Esophagus squamous epithelium (tissue), 5 donors: ENCODE data around the gene GPRIN2. TPM values are rescaled to one million over a fixed set of nuclear protein-coding genes. Genes with fewer than 3 reads are reported as not detected.
"Not testable (repeated sequence)": the region's sequence is repeated elsewhere in the genome, so short reads cannot be mapped to it uniquely, and the experiment has no call there.

Experiments
- DNase-seq: peaks from one replicate; lab custom pipeline; 2025; lab: John Stamatoyannopoulos, UW
- H3K27ac ChIP-seq, 4 donors: fragments of 200-600 bp; sonication (generic); one replicate each; pipeline ENCODE4 v1.5.1; 2016 to 2019; ENCODE audit warnings: mild to moderate bottlenecking in 1 of 4
- H3K27me3 ChIP-seq, 4 donors: fragments of 200-600 bp; sonication (generic); 1 replicate in 3 of 4; 2 replicates in 1 of 4; pipeline versions ENCODE4 v1.5.1 to v1.6.0; 2017 to 2021; ENCODE audit warnings: antibody characterized with exemption in 1 of 4
- H3K36me3 ChIP-seq, 3 donors: fragments of 200-600 bp; sonication (generic); one replicate each; pipeline ENCODE4 v1.5.1; 2016 to 2019
- H3K4me1 ChIP-seq, 3 donors: fragments of 200-600 bp; sonication (generic); one replicate each; pipeline ENCODE4 v1.5.1; 2017 to 2019
- H3K4me3 ChIP-seq, 4 donors: fragments of 200-600 bp; sonication (generic); 1 replicate in 3 of 4; 2 replicates in 1 of 4; pipeline ENCODE4 v1.5.1; 2016 to 2019; ENCODE audit warnings: mild to moderate bottlenecking in 2 of 4, moderate library complexity in 1 of 4
- H3K9me3 ChIP-seq, 3 donors: fragments of 200-600 bp; sonication (generic); one replicate each; pipeline ENCODE4 v1.5.1; 2016 to 2019
- CTCF ChIP-seq, 6 experiments: fragments of 450-650 bp in 4 of 6; fragments of 200-600 bp in 2 of 6; sonication (generic) in 2 of 6; IDR thresholded peaks; one replicate each; pipeline ENCODE4 v1.5.1; 2016 to 2019; ENCODE audit warnings: antibody characterized with exemption in 6 of 6, mild to moderate bottlenecking in 4 of 6, moderate library complexity in 4 of 6
- POLR2A ChIP-seq, 4 donors: fragments of 450-650 bp; IDR thresholded peaks; one replicate each; pipeline ENCODE4 v1.6.1; 2017; ENCODE audit warnings: antibody characterized with exemption in 4 of 4, mild to moderate bottlenecking in 4 of 4, moderate library complexity in 3 of 4
- WGBS, 2 donors: methylation state at CpG; one replicate each; pipeline ENCODE4 v1.1.5; 2018; 5-methylcytosine and 5-hydroxymethylcytosine counted together
- intact Hi-C: fragments of 100-400 bp; cut with DNase I; formaldehyde crosslinking; loops from one replicate; pipeline ENCODE4 v1.15.0; 2022
- total RNA-seq, 4 donors: library from RNA; depleted of rRNA; stranded (reverse); fragments of >200 nt; gene quantifications; one replicate each; pipeline ENCODE4 v1.1.0, GENCODE V29; 2016
- donor health status: DM: yes; HTN: yes; CAD: no.

GPRIN2 gene
- total RNA-seq, 4 donors from 2014 or later = 7.6 to 8.3 (median 8.1) TPM

- intact Hi-C loops = no loop called here
- Histone ChIP-seq H3K4me1 (peaks cover 13 to 25% (median 15%) of the 10 kb centered on the region in 3 donors), H3K9me3 (no peaks in the 10 kb centered on the region), H3K4me3 (no peak overlapping the region), H3K27me3 (peaks cover 0 to 40% (median 0%) of the 10 kb centered on the region in 4 donors), H3K36me3 (no peaks in the 10 kb centered on the region), H3K27ac (no peak overlapping the region)
- DNase-seq = no peak
- TF ChIP-seq POLR2A (IDR thresholded peaks at IDR 0.05) (no peak), CTCF (IDR thresholded peaks at IDR 0.05) (no peak)
- WGBS, 2 donors = 88 to 91% methylated on average over 5 of the region's 5 CpGs
Observed at GRCh38 chr10:46538155-46538554, 18.3 kb downstream of the GPRIN2 start.

GRCh38 chr10:46537309-46537708 is 19.1 kb downstream of the GPRIN2 start:
- Histone ChIP-seq H3K36me3 (no peaks in the 10 kb centered on the region), H3K4me1 (peaks cover 13 to 18% (median 15%) of the 10 kb centered on the region in 3 donors), H3K27ac (no peak overlapping the region), H3K9me3 (no peaks in the 10 kb centered on the region), H3K4me3 (no peak overlapping the region), H3K27me3 (peaks cover 0 to 40% (median 0%) of the 10 kb centered on the region in 4 donors)
- intact Hi-C loops = no loop called here
- TF ChIP-seq CTCF (IDR thresholded peaks at IDR 0.05) (no peak), POLR2A (IDR thresholded peaks at IDR 0.05) (no peak)
- 74 to 78% methylated on average over 5 of the region's 5 CpGs for whole genome bisulfite sequencing, 2 donors
- no peak for DNase-seq

GRCh38 chr10:46536781-46537180 is 19.7 kb downstream of the GPRIN2 start:
- Histone ChIP-seq H3K4me3 (no peak overlapping the region), H3K9me3 (no peaks in the 10 kb centered on the region), H3K27me3 (peaks cover 0 to 40% (median 0%) of the 10 kb centered on the region in 4 donors), H3K4me1 (peaks cover 10 to 13% (median 10%) of the 10 kb centered on the region in 3 donors), H3K36me3 (no peaks in the 10 kb centered on the region), H3K27ac (no peak overlapping the region)
- intact Hi-C loops = no loop called here
- TF ChIP-seq POLR2A (IDR thresholded peaks at IDR 0.05) (no peak), CTCF (IDR thresholded peaks at IDR 0.05) (no peak)
- WGBS, 2 donors = 78 to 84% methylated on average over 5 of the region's 5 CpGs
- DNase-seq = no peak

GRCh38 chr10:46536171-46536570 is 20.3 kb downstream of the GPRIN2 start:
- H3K4me1 ChIP-seq = peaks cover 4 to 7% (median 4%) of the 10 kb centered on the region in 3 donors
- no peak for DNase-seq
- H3K9me3 ChIP-seq = no peaks in the 10 kb centered on the region
- H3K36me3 ChIP-seq = no peaks in the 10 kb centered on the region
- peaks cover 0 to 34% (median 0%) of the 10 kb centered on the region in 4 donors for H3K27me3 ChIP-seq
- 83 to 93% methylated on average over 6 of the region's 6 CpGs for WGBS, 2 donors
- H3K27ac ChIP-seq = no peak overlapping the region
- H3K4me3 ChIP-seq = no peak overlapping the region
- intact Hi-C loops = no loop called here
- no peak for TF ChIP-seq POLR2A (IDR thresholded peaks at IDR 0.05)
- TF ChIP-seq CTCF (IDR thresholded peaks at IDR 0.05) = no peak

- Histone ChIP-seq H3K27me3 (peaks cover 0 to 23% (median 0%) of the 10 kb centered on the region in 4 donors), H3K4me3 (no peak overlapping the region), H3K9me3 (no peaks in the 10 kb centered on the region), H3K27ac (no peak overlapping the region), H3K4me1 (no peaks in the 10 kb centered on the region), H3K36me3 (no peaks in the 10 kb centered on the region)
- DNase-seq = no peak
- 82 to 83% methylated on average over 6 of the region's 6 CpGs for WGBS, 2 donors
- intact Hi-C loops = no loop called here
- no peak for TF ChIP-seq CTCF (IDR thresholded peaks at IDR 0.05)
- TF ChIP-seq POLR2A (IDR thresholded peaks at IDR 0.05) = no peak
Observed at GRCh38 chr10:46534828-46535524, 21.5 kb downstream of the GPRIN2 start.

- H3K4me1 ChIP-seq, H3K4me3 ChIP-seq, intact Hi-C loops, H3K36me3 ChIP-seq, DNase-seq, H3K27ac ChIP-seq, H3K9me3 ChIP-seq: not testable (repeated sequence)
- peaks cover 0 to 18% (median 0%) of the 10 kb centered on the region in 4 donors for H3K27me3 ChIP-seq
- WGBS, 2 donors = 61 to 67% methylated on average over 1 of the region's 1 CpG
Observed at GRCh38 chr10:46532256-46532655, 24.2 kb downstream of the GPRIN2 start.
